Natural killer cell treated with Interleukin-12 subunit alpha and Interleukin-12 subunit beta and Interleukin-15 and Interleukin-18, amount 100 ng/mL, for 72 hours (primary cell): ENCODE results near the gene WNT5A. TPM values are rescaled to one million over a fixed set of nuclear protein-coding genes. Genes with fewer than 3 reads are reported as not detected.
A peak's percentile ranks its signal among the peaks of the same experiment; 100 is the strongest.

ENCODE experiments used
- ATAC-seq, 2 donors: fragments of 150-1000 bp; cut with Tn5 transposase in 1 of 2; sonication (Bioruptor Pico), chemical (Tn5 transposase) in 1 of 2; 2 replicates each; pipeline ENCODE4 v1.10.0; 2021
- DNase-seq: peaks from one replicate; pipeline ENCODE4 v3.0.0; 2022; ENCODE audit warnings: low spot score
- H3K27ac Mint-ChIP-seq, 2 donors: 1 replicate in 1 of 2; 2 replicates in 1 of 2; pipeline ENCODE4 v1.8.0; 2022; ENCODE audit warnings: mixed read lengths in 2 of 2, mild to moderate bottlenecking in 1 of 2, moderate library complexity in 1 of 2
- H3K27me3 Mint-ChIP-seq, 2 donors: 1 replicate in 1 of 2; 2 replicates in 1 of 2; pipeline ENCODE4 v1.8.0; 2022; ENCODE audit warnings: mixed read lengths in 2 of 2
- H3K36me3 Mint-ChIP-seq: one replicate; pipeline ENCODE4 v1.8.0; 2022; ENCODE audit warnings: mixed read lengths
- H3K4me1 Mint-ChIP-seq, 2 donors: 1 replicate in 1 of 2; 2 replicates in 1 of 2; pipeline ENCODE4 v1.8.0; 2022; ENCODE audit warnings: low read depth in 2 of 2, mixed read lengths in 2 of 2, mild to moderate bottlenecking in 1 of 2
- H3K4me3 Mint-ChIP-seq: one replicate; pipeline ENCODE4 v1.8.0; 2022; ENCODE audit warnings: mixed read lengths
- H3K9me3 Mint-ChIP-seq: 2 replicates; pipeline ENCODE4 v1.8.0; 2022; ENCODE audit warnings: mixed read lengths
- total RNA-seq, 2 donors: library from RNA; stranded (reverse); gene quantifications; one replicate each; pipeline ENCODE4 v1.2.3, GENCODE V29; 2022

The WNT5A gene
- total RNA-seq, 2 donors from 2014 or later, result not detected

DNA sequence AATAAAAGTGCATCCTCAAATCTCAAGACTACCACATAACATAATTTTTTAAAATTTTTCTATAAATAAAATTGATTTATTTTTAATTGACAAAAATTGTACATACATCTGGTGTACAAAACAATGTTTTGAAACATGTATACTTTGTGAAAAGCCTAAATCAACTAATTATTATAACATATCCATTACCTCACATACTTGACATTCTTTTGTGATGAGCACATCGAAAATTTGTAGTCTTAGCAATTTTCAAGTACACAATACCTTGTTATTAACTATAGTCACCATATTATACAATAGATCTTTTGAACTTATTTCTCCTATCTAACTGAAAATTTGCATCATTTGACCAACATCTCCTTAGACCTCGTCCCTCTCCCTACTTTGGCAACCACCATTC lies 7.9 kb upstream of the WNT5A start:
- Mint-ChIP-seq H3K36me3 (no peaks in the 10 kb centered on the region), H3K27me3 (peaks cover 7 to 12% of the 10 kb centered on the region in 2 donors), H3K4me3 (no peak overlapping the region), H3K9me3 (no peaks in the 10 kb centered on the region), H3K27ac (no peak overlapping the region), H3K4me1 (no peaks in the 10 kb centered on the region)
- no peak for DNase-seq
- no peak for ATAC-seq

DNA sequence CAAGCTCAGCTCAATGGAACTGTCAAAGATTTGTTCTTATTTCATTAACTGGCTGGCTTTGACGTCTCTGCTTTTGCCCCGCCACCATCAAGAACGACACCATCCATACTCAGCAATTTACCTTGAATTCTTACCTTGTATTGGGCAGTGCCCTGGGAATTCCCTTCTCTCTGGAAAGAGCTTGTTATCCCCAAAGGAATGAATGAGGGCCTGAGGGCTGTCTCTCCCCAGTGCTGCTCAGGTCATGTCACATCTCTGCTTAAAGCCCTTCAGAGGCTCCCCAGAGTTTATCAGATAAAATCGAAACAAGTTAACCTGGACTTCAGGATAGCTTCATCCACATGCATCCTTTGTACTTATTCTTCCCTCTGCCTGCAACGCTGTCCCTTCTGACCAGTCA lies 5.9 kb upstream of the WNT5A start:
- H3K27ac Mint-ChIP-seq, result no peak overlapping the region
- no peak overlapping the region for H3K4me3 Mint-ChIP-seq
- H3K4me1 Mint-ChIP-seq, result no peaks in the 10 kb centered on the region
- DNase-seq (no peak), ATAC-seq (no peak)
- H3K36me3 Mint-ChIP-seq, result no peaks in the 10 kb centered on the region
- H3K9me3 Mint-ChIP-seq, result no peaks in the 10 kb centered on the region
- peaks cover 21 to 27% of the 10 kb centered on the region in 2 donors for H3K27me3 Mint-ChIP-seq

DNA sequence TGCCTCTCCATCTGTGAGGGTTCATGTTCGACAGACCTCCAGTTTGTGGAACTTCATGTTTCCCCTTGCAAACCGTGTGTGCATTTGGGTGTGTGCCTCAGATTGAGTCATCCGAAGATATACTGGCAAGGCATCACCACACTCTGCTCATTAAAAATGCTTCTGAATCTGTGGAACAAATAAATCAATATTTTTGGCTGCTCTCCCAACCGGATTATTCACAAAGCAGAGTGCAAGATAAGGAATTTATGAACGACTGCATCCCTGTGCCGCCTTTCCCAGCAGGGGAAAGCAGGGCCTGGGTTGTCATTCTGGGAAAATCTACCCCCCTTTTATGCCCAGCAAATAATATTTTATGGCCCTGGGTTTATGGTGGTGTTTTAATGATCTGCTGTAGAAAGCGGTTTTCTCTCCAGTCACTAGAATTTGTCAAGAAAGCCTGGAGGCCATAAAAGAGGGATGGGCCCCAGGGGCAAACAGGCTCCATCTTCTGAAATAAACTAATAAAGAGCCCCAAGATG lies 4.2 kb upstream of the WNT5A start:
- no peak overlapping the region for H3K4me3 Mint-ChIP-seq

DNA sequence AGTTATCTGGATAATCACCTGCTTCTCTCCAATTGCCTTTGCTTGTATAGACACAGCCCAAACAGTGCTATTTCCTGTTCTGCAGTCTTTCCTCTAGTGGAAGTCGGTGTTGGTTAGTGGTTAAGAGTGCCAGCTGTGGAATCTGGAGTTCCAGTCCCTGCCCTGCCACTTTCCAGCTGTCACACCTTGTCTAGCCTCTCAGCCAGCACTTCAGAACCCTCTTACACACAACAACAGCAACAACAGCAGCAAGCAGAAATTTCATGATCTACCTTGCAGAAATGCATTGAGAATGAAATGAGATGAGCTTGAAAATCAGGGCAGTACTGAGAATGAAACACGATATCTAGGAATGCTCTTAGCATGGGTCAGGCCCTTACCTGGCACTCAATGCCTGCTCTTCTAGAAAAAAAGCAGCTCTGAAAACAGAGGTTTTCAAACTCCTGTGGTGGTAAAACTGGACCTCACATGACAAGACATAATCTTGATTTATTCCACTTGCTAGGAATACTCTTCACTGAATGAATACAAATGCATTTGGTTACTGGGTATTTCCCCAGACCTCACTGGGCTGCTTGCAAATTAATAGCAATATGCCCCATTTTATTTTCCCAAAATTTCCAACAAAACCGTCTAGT lies 3.3 kb upstream of the WNT5A start:
- ATAC-seq (no peak), DNase-seq (no peak)
- Mint-ChIP-seq H3K27ac (no peak overlapping the region), H3K4me1 (no peaks in the 10 kb centered on the region), H3K4me3 (no peak overlapping the region), H3K27me3 (peaks cover 30 to 37% of the 10 kb centered on the region in 2 donors), H3K9me3 (no peaks in the 10 kb centered on the region), H3K36me3 (peaks cover 4% of the 10 kb centered on the region)

More for the DNA sequence above, 4.2 kb upstream of the WNT5A start:
- no peak overlapping the region for H3K27ac Mint-ChIP-seq
- DNase-seq (no peak), ATAC-seq (no peak)
- H3K36me3 Mint-ChIP-seq, result no peaks in the 10 kb centered on the region
- H3K9me3 Mint-ChIP-seq, result no peaks in the 10 kb centered on the region
- H3K27me3 Mint-ChIP-seq, result peaks cover 25 to 32% of the 10 kb centered on the region in 2 donors
- H3K4me1 Mint-ChIP-seq, result no peaks in the 10 kb centered on the region

DNA sequence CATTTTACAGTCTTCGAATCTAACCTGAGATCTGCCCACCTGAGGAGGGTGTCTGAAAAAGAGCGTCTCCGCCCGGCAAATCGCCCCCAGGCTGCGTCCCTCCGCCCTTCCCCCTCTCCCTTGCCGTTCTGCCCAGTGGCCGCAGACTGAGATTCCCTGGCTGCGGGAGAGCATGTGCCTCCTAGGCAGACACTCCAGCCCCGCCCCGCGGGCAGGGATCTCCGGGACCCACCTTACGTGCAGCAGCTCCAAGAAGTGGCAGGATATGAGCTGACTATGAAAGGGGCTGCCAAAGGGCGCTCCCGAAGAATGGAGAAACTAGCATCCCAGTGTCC lies 2.7 kb upstream of the WNT5A start:
- no peaks in the 10 kb centered on the region for H3K4me1 Mint-ChIP-seq
- H3K27me3 Mint-ChIP-seq, result peaks cover 30 to 41% of the 10 kb centered on the region in 2 donors
- DNase-seq, result no peak
- ATAC-seq, result no peak
- no peak overlapping the region for H3K4me3 Mint-ChIP-seq
- no peaks in the 10 kb centered on the region for H3K9me3 Mint-ChIP-seq
- peaks cover 6% of the 10 kb centered on the region for H3K36me3 Mint-ChIP-seq
- H3K27ac Mint-ChIP-seq, result no peak overlapping the region

DNA sequence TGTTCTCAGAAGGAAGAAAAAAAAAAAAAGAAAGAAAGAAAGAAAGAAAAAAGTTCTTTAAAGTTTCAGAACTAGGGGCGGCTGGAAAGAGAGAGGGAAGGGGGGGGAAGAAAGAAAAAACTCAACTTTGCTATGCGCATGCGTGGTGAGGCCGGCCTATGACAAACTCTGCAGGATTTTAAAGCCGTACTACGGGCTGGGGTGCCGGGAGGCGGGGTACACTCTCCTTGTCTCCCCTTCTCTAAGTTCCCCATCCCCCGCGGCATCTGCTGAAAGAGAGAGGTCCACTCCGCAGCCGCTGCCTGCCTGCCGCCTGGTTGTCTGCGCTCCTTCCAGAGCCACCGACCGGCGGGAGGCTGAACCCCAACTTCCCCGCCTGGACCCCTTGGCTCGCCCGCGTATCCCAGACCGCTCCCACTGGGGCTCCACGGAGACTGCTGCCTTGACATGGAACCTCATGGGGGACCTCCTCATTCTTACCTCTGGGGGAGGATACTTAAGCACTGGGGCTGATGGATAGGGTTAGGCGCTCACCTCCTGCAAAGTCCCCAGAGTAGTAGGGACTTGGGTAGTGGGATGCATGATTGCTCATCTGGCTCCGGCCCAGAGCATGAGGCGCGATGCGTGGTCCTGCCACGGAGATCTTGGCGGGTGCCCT lies 1.4 kb upstream of the WNT5A start:
- Mint-ChIP-seq H3K4me1 (no peaks in the 10 kb centered on the region), H3K27ac (no peak overlapping the region), H3K27me3 (peaks cover 36 to 50% of the 10 kb centered on the region in 2 donors), H3K36me3 (peaks cover 6% of the 10 kb centered on the region), H3K4me3 (peak overlapping the region; percentile 12), H3K9me3 (no peaks in the 10 kb centered on the region)
- ATAC-seq (no peak), DNase-seq (no peak)

DNA sequence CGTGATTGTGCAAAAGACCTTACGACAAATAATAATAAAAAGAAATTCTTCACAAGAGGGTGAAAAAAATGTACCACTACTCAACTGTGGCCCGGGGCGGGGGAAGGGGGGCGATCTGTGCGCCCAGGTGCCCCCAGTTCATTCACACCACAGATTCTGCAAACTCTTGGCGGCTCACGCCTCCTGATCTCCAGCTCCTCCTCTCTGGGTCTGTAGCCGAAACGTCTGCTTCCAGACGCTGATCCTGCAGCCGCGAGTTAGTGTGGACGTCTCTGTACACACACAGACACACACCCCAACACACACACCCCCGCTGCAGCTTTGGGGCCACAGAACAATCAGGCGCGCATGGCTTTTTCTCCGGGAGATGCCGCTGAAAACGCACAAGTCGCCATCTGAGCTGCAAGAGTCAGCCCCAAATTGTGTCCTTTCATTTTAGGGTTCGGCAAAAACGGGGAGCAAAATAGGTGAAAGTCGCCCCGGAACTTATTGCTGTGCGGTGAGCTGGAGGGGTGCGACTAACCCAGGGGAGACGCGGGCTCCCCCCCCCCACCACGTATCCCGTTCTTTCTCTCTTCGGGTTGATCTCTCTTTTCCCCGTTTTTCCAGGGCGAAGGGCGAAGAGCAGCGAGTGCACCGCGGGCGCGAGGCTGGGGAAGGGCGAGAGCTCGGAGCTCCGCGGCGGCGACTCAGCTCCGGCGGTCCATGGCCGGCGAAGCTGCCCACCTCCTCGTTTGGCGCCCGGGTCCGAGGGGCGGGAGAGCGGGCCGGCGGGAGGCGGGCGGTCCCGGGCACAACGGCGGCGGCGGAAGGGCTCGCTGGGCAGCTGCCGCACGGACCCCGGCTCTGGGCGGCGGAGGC lies 505 bp upstream of the WNT5A start:
- no peak for ATAC-seq
- H3K27me3 Mint-ChIP-seq, result peaks cover 43 to 56% of the 10 kb centered on the region in 2 donors
- no peak overlapping the region for H3K4me3 Mint-ChIP-seq

DNA sequence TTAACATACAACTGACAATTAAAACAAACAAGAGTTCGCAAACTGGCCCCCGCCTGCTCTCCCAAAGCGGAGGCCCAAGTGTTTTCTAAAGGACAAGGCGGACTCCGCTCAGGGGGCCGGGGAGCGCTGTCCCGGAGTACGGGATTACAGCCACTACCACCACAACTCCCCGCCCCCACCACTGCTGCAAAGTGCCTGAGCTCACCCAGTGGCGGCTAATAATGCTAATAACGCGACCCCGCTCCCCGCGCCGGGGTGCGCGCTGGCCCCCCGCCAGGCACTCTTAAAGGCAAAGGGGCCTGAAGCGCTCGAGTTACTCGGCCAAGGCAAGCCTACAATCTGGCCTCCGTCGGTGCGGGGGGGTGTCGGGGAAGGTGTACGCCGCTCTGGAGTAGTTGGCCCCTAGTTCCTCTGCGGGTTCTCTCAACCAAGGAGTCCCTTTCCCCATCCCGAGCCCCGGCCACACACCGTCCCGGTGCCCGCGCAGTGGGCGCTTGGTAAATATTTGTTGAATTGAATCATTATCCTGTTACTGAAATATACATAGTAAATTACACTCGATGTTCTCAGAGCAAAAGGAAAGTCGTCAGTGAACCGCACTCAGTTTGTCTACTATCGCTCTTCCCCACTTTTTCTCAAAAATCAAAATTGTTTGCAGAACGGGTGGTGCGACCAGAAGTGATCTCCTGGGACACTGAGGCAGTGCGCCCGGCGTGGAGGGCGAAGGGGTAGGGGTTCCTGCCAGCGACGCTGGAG lies 827 bp downstream of the WNT5A start:
- Mint-ChIP-seq H3K4me3 (no peak overlapping the region), H3K27ac (no peak overlapping the region), H3K9me3 (no peaks in the 10 kb centered on the region), H3K27me3 (peaks cover 46 to 56% of the 10 kb centered on the region in 2 donors), H3K36me3 (peaks cover 6% of the 10 kb centered on the region), H3K4me1 (no peaks in the 10 kb centered on the region)
- DNase-seq (no peak), ATAC-seq (no peak)

More for the DNA sequence above, 505 bp upstream of the WNT5A start:
- Mint-ChIP-seq H3K4me1 (no peaks in the 10 kb centered on the region), H3K27ac (no peak overlapping the region), H3K36me3 (peaks cover 6% of the 10 kb centered on the region), H3K9me3 (no peaks in the 10 kb centered on the region)
- DNase-seq, result no peak

DNA sequence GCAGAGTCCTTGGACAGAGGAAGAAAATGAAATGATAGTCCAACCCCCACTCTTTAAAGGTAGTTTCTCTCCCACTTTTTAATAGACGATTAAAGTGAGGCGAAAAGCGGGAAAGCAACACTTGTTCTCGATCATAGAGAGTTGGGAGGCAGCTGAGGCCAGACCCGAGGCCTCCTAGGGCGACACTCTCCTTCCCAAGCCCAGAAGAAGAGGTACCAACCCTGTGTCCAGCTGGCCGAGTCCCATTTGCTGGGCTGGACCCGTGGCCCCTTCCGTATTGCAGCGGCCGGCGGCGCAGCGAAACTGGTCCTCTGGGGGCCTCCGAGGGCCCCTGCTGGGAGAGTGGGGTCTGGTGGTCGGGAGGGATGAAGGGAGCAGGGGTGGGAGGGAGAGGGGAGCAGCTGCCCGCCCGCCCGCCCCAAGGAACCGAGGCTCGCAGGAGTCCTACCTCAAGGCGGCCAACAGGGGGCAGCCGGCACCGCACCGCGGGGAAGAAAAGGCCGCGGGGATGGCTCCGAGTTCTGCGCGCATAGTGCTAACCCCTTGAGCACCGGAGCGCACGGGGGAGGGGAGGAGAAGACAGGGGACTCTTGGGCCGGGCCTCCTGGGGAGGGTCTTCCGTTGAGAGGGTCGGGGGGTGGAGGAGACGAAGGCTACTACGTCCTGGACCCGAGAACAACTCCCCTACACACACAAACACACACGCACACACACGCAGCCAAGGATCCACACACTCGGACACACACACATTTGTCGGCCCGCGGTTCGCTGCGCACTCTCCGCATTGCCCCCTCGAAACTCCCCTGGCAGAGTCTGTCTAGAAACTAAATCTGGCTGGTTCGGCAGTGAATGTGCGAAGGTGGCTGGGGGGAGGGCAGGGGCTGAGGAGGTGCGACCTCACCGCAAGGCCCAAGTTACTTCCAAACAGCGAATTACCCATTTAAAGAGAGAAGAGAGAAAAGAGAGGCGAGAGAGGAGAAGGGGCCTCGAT lies 2.0 kb downstream of the WNT5A start:
- DNase-seq, result no peak
- H3K4me3 Mint-ChIP-seq, result no peak overlapping the region

DNA sequence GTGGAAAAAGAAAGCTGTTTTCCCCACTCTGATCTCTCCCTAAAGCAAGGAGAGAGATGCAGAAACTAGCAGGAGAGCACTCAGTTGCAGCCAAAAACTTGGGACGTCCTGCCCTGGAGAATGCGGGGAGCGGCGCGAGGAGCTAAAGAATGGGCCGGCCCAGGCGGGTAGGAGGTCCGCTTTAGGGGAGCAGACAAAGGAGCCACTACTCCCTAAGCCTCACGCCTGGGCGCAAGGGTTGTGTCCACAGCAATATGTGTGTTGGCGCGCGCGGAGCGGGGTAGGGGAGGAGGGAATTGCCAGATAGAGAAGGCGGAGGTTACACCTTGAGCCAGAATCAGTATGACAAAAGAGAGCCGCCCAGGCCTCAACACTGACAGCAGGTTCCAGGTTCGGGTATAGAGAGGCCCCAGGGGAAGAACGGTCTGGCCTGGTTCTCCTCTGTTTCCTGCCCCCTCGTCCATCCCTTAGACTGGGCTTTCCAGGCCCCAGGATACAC lies 2.9 kb downstream of the WNT5A start:
- DNase-seq, result no peak
- no peak overlapping the region for H3K4me3 Mint-ChIP-seq
- peaks cover 52 to 60% of the 10 kb centered on the region in 2 donors for H3K27me3 Mint-ChIP-seq
- H3K4me1 Mint-ChIP-seq, result no peaks in the 10 kb centered on the region
- peaks cover 6% of the 10 kb centered on the region for H3K36me3 Mint-ChIP-seq
- H3K9me3 Mint-ChIP-seq, result no peaks in the 10 kb centered on the region
- no peak for ATAC-seq
- no peak overlapping the region for H3K27ac Mint-ChIP-seq

More for the DNA sequence above, 2.0 kb downstream of the WNT5A start:
- Mint-ChIP-seq H3K9me3 (no peaks in the 10 kb centered on the region), H3K27me3 (peaks cover 51 to 60% of the 10 kb centered on the region in 2 donors), H3K27ac (peak overlapping the region in 1 of 2 donors; percentile 2), H3K4me1 (no peaks in the 10 kb centered on the region), H3K36me3 (peaks cover 6% of the 10 kb centered on the region)
- peak in 1 of 2 donors; percentile 62 for ATAC-seq

DNA sequence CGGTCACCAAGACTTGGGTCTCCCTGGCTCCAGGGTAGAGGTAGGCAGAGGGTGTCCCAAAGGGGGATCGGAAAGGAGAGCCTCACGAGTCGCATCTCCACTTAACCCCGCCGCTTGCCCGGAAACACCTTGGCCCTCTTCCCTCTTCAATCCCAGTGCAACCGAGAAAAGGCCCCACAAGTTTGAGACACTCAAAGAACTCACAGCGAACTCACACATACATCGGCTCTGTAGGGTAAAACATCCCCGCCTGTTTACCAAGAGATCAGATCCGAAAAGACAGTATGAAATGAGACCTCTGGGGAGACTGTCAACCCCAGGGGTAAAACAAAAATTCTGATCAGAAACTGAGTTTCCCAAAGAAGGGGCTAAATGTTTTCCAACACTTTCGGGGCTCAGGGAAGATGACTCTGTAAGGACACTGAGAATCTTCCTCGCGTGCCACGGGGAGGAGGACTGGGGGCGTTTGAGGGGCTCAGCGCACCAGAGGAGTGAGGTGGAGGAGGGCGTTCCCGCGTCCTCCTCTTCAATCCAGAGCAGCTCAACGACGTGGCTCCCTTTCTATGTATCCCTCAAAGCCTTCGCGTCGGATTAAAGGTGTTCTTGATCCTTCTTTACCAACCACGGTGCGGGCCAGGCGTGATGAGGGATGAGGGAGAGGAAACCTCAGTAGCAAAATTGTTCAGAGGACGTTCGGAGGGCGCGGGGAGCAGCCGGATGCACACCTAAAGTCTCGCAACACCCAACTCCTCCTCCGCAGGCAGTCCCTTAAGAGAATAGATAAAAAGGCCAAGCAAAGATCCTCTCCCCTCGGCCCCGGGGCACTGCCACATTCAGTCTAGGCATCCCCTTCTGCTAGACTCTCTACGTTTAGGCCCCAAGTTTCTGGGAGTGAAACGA lies 3.7 kb downstream of the WNT5A start:
- Mint-ChIP-seq H3K27ac (no peak overlapping the region), H3K4me1 (no peaks in the 10 kb centered on the region), H3K27me3 (peaks cover 44 to 52% of the 10 kb centered on the region in 2 donors), H3K9me3 (no peaks in the 10 kb centered on the region), H3K4me3 (no peak overlapping the region), H3K36me3 (peaks cover 6% of the 10 kb centered on the region)
- DNase-seq (no peak), ATAC-seq (no peak)
